HG03060 (cell line): Measurements from ENCODE around the gene SGK2.

ENCODE experiments used
- ATAC-seq: cut with Tn5 transposase; IDR thresholded peaks from one replicate; pipeline ENCODE4 v1.9.1; 2021; ENCODE audit warnings: low read depth, moderate number of reproducible peaks; ENCODE audit not compliant: unreplicated experiment

SGK2 gene

DNA sequence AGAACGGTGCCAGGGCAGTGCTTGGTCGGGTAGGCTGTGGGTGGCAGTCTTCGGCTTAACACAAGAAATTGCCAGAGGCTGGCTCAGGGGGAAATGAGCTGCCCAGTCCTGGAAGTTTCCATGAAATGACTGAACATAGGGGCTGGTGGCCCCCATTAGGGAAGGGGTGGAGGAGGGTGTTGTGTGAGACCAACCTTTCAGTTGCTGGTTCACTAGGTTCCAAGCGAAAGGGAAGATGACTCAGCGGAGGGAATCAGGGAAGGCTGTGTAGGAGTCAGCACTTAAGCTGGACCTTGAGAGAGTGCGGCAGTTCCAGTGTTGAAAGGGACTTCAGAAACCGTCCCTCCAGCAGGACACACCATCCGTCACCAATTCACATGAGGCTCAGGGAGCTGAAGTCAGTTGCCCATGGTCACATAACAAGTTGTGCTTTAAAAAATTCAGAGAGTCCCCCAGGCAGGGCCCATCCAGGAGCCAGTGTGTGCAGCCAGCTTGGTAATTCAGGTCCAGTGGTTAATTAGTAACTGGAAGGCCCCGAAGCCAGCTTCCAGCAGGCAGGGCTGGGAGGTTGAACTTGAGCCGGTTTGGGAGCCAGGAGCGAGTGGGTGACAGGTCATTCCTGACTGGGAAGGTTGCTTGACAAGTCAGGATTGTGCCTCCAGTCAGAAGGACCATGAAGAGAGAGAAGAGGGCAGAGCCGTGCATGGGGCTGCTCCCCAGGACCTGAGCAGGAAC is at the start of gene SGK2:
Gene SGK2 (plus strand): TSS at position 616 of the 735 bp plus-strand sequence. CDS start 7,469 bp downstream, outside the sequence.
- ATAC-seq = no peak

DNA sequence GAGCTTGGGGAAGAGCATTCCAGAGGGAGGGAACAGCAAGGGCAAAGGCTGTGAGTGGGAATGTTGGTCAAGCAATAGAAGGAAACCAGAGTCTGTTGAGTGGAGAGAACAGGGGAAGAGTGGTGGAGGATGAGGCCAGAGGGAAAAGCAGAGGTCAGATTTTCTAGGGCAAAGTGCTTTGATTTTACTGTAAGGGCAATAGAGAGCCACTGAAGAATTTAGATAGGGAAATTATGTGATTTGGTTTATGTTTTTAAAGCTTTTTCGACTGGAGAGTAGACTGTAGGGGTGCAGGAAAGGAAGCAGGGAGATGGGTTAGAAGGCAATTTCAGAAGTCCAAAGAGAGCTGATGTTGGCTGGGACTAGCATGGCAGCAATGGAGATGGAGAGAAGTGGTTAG is 46.9 kb upstream of the SGK2 start:
- ATAC-seq = no peak

DNA sequence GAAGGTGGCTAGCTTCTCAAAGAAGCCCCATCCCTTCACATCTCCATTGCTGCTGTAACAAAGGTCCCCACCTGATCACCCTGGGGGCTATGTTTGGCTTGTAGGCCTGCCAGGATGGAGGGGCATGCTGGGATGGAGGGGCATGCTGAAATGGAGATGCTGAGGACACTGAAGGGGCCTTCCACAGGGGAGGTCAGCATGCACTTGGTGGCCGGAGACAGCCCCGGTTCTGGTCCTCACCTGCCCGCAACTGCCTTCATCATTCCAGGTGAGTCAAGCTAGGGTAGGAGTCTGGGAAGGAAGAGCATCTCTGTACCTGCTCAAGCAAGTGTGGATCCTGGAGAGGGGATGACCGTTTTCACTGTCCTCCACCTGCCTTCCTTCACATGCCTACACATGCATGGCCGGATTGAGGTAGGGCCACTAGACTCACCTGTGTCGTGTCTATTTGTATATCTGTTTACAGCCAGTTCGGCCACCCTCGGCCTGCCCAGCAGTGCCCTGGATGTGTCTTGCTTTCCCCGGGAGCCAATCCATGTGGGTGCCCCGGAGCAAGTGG is 45.4 kb upstream of the SGK2 start:
- ATAC-seq = no peak

DNA sequence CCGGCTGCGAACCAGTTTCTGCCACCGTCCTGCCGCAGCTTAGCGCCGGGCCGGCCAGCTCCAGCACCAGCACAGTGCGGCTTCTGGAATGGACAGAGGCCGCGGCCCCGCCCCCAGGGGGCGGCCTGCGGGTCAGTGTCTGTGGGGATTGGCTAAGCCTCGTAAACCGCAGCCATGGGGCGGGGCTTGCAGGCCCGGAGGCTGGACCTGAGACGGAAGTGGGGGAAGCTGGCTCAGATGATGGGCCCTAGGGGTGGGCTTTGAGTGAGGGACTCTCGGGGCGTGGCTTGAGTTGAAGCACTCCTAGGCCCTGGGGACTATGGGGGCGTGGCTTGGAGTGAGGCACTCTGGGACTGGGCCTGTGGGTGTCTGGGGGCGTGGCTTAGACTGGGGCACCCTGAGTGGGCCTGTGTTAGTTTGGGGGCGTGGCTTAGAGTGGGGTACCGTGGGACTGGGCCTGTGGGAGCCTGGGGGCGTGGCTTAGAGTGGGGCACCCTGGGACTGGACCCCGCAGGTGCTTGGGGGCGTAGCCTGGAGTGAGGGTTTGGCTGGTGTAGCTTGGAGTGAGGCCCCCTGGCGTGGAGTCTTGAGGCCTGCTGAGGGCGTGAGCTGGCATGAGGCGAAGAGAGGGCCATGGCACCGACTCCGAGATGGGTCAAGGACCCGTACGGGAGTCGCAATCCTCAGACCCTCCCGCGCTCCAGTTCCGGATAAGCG is 44.7 kb upstream of the SGK2 start:
- peak; percentile 80 for ATAC-seq

DNA sequence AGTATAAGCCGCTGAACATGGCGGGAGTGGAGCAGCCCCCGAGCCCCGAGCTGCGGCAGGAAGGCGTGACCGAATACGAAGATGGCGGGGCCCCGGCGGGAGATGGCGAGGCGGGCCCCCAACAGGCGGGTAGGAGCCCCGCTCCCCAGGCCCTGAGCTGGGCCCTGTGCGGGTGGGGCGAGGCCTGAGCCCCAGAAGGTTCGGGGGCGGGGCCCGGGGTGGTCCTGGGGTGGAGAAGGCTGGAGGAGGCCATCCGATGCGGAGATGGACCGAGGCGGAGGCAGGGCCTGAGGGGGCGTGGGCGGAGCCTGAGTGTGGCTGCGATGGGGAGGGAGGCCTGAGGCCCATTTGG is 44.2 kb upstream of the SGK2 start:
- no peak for ATAC-seq

DNA sequence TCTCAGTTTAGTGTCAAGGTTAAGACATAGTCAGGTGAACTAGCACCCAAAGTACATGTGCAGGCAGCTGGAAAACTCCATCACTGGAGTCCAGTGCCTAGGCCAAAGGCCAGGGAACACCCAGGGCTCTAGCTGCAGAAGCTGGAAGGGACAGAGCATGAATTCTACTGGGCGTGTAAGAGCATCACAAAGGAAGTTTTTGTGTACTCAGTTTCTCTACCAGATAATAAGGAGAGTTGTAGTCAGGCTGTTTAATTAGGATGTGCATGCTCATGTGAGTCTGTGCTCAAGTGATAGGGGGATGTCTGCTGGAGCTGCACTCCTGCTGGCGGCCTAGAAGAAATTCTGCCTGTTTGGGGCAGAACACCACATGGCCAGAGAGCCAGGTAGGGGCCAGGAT is 43.2 kb upstream of the SGK2 start:
- no peak for ATAC-seq

DNA sequence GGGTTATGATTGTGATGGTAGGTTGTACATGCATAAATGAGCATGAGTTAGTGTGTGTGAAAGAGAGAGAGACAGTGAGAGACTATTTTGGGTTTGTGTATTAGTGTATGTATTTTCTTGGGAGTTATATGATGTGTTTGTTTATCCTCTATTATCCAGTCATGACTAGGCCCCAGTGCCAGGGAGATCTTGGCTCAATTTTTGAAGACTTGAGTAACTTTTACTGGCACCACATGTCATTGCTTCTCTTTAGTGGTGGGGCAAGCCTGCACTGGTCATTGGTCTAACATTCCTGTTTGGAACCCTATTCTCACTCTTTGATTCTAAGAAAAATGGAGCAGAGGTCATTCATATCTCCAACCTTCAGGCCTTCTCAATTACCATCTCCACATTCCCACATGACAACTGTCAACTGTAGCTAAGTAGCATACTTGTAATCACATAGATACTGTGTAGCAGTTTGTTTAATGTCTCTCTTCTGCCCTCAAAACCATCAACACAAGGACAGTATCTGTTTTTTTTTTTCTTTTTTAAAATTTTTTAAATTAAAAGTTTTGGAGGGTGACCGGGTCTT is 42.5 kb upstream of the SGK2 start:
- no peak for ATAC-seq

DNA sequence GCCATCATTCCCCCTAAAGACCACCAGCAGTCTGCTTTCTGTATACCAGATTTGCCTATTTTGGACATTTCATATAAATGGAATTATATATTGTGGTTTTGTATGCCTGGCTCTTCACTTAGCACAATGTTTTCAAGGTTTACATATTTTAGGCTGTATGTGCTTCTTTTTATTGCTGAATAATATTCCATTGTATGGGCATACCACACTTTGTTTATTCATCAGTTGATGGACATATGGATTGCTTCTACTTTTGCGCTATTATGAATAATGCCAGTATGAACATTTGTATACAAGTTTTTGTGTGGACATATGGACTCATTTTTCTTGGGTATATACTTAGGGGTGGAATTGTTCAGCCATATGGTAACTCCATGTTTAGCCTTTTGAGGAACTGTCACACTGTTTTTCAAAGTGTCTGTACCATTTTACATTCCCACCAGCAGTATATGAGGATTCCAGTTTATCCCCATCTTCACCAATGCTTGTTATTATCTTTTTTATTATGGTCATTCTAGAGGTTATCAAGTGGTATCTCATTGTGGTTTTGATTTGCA is 38.7 kb upstream of the SGK2 start:
- no peak for ATAC-seq

DNA sequence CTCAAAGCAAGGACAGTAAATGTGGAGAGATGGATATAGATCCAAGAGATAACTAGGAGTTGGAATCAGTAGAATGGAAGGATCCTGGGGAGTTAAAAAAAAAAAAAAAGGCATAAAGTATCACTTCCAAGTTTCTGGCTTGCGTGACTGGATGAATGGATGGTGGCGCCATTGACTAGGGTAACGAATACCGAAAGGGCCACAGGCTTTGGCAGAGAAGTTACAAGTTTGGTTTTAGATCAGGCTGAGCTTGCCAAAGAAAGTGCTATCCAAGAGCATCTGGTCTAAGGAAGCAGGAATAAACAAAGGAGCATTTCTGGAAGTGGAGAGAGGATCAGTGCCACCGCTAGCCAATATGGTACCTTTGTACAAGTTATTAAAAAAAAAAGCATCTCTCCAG is 33.8 kb upstream of the SGK2 start:
- ATAC-seq = no peak

DNA sequence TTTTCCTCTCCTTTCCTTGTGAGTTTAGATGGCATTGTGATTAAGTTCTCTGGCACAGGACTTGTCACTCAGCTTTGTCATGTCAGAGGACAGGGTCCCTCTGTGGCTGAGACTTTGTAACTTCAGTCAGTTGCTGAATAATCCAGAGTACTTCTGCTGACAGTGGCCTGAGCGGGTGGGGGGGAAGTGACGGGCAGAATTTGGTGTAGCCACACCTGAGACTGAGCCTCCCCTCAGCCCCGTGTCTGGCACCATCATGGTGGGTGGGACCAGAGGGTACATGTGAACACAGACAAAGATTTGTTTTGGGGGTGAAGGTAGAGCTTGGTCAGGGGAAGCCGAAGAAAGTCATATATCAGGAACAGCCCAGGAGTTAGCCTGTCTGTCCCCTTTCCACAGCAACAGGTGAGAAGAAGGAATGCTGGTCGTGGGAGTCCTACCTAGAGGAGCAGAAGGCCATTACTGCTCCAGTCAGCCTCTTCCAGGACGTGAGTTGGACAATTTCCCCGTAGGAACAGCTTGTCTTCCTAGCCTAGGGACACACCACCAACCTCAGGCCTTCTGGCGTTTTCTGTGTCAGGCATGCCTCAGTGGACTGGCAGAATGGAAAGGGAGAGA is 30.5 kb upstream of the SGK2 start:
- ATAC-seq = no peak

DNA sequence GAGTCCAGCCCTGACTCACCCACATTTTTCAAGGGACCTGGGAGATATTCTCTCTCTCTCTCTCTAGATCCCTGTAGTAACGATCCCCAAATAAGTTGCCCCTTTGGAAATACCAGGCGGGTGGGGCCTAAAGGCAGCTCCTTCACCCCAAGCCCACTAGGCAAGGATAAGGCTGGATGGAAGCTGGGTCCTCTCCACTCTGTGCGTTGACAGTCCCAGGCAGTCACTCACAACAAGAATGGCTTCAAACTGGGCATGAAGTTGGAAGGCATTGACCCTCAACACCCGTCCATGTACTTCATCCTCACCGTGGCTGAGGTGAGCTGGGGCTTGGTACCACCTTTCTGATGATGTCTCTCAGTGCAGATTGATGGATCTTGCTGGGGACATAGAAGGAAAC is 29.8 kb upstream of the SGK2 start:
- no peak for ATAC-seq

DNA sequence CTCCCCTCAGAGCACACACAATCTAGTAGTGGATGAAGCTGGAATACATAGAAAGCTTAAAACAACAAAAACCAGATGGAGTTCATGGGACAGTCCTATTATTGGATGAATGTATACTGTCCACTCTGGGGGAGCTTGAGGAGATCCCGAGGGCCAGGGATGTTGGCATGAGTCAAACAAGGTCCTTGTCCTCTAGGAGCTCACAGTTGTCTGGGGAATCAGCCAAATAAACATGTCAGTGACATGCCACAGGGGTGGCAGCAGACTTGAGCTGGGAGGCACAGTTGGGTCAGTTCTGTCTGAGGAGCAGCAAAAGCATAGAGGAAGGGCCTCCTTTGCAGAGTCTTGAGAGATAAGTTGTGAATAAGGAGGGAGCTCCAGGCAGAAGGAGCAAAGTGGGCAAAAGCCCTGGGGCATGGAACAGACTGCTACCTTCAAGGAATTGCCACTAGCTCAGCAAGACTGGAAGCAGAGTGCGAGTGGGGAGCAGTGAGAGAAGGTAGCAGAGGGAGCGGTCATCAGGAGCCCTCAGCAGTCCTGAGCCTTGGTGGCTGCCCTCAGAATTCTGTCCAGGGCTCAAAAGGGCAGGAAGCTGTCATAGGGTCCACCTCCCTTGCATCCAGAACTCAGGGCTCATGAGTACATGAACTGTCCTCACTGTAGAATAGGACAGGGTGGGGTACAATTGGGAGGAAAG is 29.2 kb upstream of the SGK2 start:
- no peak for ATAC-seq

DNA sequence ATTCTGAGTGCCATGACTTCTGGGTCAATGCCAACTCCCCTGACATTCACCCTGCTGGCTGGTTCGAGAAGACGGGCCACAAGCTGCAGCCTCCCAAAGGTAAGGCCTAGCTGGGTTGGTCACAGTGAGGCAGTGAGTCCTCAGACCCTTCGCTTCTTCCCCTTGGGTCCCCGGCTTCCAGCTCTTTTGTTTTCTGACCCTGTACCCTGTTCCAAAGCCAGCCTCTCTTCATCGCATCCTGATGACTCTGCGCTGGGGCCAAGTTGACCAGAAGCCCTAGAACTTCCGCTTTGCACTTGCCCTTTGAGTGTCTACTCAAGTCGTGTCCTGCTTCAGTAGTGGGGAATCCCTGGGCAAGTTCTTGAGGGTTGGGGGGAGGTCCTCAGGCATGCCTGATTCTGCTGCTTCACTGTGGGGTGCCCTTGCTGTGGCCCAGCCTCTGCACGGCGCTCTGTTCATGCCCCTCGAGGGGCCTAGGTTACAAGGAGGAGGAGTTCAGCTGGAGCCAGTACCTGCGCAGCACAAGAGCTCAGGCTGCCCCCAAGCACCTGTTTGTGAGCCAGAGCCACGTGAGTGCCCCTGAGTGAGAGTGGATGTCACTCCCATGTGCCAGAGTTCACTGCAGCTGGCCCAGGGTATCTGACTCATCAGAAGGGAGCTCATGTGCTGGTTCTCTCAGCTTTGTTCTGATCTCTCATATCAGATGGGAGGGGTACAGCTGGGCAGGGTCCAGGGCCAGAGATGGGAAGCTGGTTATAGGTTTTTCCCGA is 28.3 kb upstream of the SGK2 start:
- ATAC-seq = no peak

DNA sequence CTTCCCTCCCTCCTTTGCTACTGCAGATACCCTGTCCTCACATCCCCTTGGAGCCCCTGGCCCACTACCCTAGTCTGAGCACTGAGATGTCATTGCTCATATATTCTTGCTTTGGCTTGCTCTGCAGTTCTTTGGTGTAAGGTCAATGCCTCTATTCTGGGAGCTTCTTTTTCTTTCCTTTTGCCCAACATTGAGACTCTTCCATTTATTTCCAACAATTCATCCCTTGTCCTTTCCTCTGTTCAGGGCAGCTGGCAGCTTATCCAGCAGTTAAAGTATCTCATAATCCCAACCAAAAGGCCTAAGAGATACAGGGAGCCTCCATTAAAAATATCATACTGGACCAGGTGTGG is 27.8 kb upstream of the SGK2 start:
- no peak for ATAC-seq

DNA sequence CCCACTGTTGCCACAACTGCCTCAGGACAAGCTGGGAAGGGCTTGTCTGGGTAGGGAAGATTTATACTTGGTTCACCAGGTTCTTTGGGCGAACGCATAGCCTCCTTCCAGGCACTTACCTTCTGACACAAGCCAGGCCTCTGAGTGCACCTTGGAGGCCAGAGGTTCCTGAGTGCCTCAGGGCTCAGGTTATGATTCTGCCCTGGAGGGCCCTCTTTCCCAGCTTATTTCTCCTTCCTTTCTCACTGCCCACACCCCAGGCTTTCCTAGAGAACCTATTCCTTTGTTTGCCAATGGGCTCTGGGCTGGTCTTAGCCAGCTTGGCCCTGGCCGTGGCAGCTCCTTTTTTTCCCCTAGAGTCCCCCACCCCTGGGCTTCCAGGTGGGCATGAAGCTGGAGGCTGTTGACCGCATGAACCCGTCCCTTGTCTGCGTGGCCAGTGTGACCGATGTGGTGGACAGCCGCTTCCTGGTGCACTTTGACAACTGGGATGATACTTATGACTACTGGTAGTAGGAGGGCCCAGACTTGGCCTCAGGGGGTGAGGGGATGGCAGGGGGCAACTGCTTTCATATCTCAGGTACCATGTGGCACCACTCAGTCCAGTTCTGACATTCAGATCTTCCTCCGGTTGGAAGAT is 26.3 kb upstream of the SGK2 start:
- no peak for ATAC-seq

DNA sequence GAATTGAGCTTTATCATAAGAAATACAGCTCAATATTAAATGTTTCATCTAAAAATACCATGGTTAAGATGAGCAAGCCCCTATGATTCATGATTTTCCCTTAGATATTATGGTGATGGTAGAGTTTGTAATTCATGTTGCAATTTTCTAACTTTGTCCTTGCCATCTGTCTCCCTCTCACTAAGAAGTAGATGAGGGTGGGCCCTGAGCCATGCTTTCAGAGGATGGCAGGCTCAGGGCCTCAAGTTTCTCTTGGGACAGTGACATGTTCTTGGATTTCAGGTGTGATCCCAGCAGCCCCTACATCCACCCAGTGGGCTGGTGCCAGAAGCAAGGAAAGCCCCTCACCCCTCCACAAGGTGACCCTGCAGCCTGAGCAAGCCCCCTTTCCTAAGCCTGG is 25.8 kb upstream of the SGK2 start:
- ATAC-seq = no peak

DNA sequence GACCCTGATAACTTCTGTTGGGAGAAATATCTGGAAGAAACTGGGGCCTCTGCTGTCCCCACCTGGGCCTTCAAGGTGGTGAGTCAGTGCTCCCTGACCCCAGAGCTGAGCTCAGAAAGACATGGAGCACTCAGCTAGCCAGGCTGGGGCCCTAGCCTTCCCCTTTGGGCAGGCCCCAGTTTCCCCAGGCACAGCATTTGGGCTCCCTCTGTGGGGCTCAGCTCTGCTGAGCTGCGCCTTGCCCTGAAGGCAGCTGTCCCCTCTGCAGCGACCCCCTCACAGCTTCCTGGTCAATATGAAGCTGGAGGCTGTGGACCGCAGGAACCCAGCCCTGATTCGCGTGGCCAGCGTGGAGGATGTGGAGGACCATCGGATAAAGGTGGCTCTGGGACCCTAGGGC is 24.8 kb upstream of the SGK2 start:
- ATAC-seq = no peak

DNA sequence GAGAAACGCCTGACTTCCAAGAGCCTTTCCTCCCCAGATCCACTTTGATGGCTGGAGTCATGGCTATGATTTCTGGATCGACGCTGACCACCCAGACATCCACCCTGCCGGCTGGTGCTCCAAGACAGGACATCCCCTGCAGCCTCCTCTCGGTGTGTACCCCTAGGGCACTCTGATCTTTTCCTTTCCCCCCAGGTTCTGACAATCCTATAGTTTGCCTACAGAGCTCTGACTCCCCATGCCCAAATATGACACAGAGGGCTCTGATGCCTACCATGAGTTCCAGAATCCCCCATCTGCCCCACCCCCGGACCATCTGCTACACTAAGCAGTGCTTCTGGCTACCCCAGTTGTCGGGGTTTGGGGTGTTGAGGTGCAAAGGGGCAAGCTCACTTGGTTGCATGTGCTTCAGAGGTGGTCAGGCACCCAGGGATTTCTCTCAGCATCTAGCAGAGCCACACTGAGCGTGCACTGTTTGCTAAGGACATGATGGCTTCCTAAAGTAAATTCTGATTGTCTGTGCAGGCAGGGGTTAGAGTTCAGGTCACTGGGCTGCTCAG is 24.0 kb upstream of the SGK2 start:
- no peak for ATAC-seq
